Measurements from ENCODE around the gene YY1.
A peak's percentile ranks its signal among the peaks of the same experiment; 100 is the strongest.

YY1 gene

GRCh38 chr14:100262545-100262944 is 23.6 kb downstream of the YY1 start:
- TF ChIP-seq, protein P1, sequence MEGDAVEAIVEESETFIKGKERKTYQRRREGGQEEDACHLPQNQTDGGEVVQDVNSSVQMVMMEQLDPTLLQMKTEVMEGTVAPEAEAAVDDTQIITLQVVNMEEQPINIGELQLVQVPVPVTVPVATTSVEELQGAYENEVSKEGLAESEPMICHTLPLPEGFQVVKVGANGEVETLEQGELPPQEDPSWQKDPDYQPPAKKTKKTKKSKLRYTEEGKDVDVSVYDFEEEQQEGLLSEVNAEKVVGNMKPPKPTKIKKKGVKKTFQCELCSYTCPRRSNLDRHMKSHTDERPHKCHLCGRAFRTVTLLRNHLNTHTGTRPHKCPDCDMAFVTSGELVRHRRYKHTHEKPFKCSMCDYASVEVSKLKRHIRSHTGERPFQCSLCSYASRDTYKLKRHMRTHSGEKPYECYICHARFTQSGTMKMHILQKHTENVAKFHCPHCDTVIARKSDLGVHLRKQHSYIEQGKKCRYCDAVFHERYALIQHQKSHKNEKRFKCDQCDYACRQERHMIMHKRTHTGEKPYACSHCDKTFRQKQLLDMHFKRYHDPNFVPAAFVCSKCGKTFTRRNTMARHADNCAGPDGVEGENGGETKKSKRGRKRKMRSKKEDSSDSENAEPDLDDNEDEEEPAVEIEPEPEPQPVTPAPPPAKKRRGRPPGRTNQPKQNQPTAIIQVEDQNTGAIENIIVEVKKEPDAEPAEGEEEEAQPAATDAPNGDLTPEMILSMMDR (IDR thresholded peaks at IDR 0.05; ENCODE audit: low read depth, low read length, missing control alignments): no peak
- no peak for DNase-seq (ENCODE audit: low read depth)
- no peak overlapping the region for H3K4me3 ChIP-seq (ENCODE audit: low read depth, low read length)
- in situ Hi-C loops (cut with HindIII; ENCODE audit: low sequenced_read_pairs): no loop called here

- no peak for DNase-seq (ENCODE audit: low read depth)
Measured at GRCh38 chr14:100263141-100263540, 24.2 kb downstream of the YY1 start.

GRCh38 chr14:100267990-100268389 is 29.0 kb downstream of the YY1 start:
- no peak overlapping the region for H3K4me3 ChIP-seq (ENCODE audit: low read depth, low read length)
- in situ Hi-C loops (cut with HindIII; ENCODE audit: low sequenced_read_pairs): no loop called here
- DNase-seq (ENCODE audit: low read depth): no peak
- TF ChIP-seq, protein P1 (IDR thresholded peaks at IDR 0.05; ENCODE audit: low read depth, low read length, missing control alignments): no peak

More at GRCh38 chr14:100263141-100263540, 24.2 kb downstream of the YY1 start:
- in situ Hi-C loops (cut with HindIII; ENCODE audit: low sequenced_read_pairs): no loop called here
- H3K4me3 ChIP-seq (ENCODE audit: low read depth, low read length): no peak overlapping the region
- TF ChIP-seq, protein P1 (IDR thresholded peaks at IDR 0.05; ENCODE audit: low read depth, low read length, missing control alignments): no peak

DNA sequence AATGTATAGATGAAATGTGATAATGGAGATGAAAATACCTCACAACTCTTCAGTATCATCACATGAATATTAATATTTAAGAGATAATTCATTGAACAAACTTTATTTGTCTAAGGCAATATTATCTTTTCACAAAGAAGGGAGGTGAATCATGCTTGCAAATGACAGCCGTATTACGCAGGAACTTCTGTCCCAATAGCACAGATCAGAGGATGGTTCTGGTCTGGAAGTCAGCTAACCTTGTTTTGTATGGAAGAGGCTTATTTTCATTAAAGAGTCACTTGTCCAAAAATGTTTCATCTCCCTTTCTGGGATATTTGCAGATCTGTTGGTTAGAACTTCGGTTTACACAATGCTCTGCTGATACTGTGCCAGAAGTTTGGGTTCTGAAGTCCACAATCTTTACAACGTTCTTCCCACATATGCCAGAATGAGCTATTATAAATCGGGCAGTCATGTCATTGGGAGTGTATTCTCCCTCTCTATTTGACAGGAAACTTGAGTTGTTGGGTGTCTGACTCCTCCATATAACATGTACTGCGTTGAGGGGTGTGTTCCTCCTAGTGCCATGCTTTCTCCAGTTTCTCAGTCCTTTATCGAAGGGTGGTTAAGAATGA is 29.8 kb downstream of the YY1 start:
- DNase-seq (ENCODE audit: low read depth): no peak
- H3K4me3 ChIP-seq (ENCODE audit: low read depth, low read length): no peak overlapping the region
- TF ChIP-seq, protein P1 (IDR thresholded peaks at IDR 0.05; ENCODE audit: low read depth, low read length, missing control alignments): no peak
- in situ Hi-C loops (cut with HindIII; ENCODE audit: low sequenced_read_pairs): no loop called here

GRCh38 chr14:100271247-100271939 is 32.4 kb downstream of the YY1 start:
- peak; percentile 11 for DNase-seq (ENCODE audit: low read depth)
- no peak overlapping the region for H3K4me3 ChIP-seq (ENCODE audit: low read depth, low read length)
- TF ChIP-seq, protein P1 (IDR thresholded peaks at IDR 0.05; ENCODE audit: low read depth, low read length, missing control alignments): peak; percentile 47
- in situ Hi-C loops (cut with HindIII; ENCODE audit: low sequenced_read_pairs): no loop called here

GRCh38 chr14:100274250-100274649 is 35.3 kb downstream of the YY1 start:
- no peak for DNase-seq (ENCODE audit: low read depth)
- TF ChIP-seq, protein P1 (IDR thresholded peaks at IDR 0.05; ENCODE audit: low read depth, low read length, missing control alignments): no peak
- in situ Hi-C loops (cut with HindIII; ENCODE audit: low sequenced_read_pairs): no loop called here
- H3K4me3 ChIP-seq (ENCODE audit: low read depth, low read length): no peak overlapping the region

All from astrocyte of the cerebellum (primary cell).